HG03196 (cell line): ENCODE results near the gene LYSMD4.

Experiments used
- ATAC-seq: cut with Tn5 transposase; IDR thresholded peaks from one replicate; pipeline ENCODE4 v1.9.1; 2021; ENCODE audit not compliant: unreplicated experiment

Gene LYSMD4

GRCh38 chr15:99707473-99708270 lies 25.6 kb downstream of the LYSMD4 start:
- no peak for ATAC-seq

- ATAC-seq = no peak
Measured at GRCh38 chr15:99706557-99707303, 26.5 kb downstream of the LYSMD4 start.

GRCh38 chr15:99704444-99704838 lies 28.8 kb downstream of the LYSMD4 start:
- ATAC-seq = peak; percentile 70

GRCh38 chr15:99703603-99704443 lies 29.4 kb downstream of the LYSMD4 start:
- ATAC-seq = peak; percentile 60

GRCh38 chr15:99702895-99703602 lies 30.2 kb downstream of the LYSMD4 start:
- ATAC-seq = no peak

- no peak for ATAC-seq
Measured at GRCh38 chr15:99696096-99696495, 37.1 kb downstream of the LYSMD4 start.

GRCh38 chr15:99692825-99693224 lies 40.4 kb downstream of the LYSMD4 start:
- no peak for ATAC-seq

GRCh38 chr15:99686290-99686689 lies 46.9 kb downstream of the LYSMD4 start:
- no peak for ATAC-seq

- peak; percentile 53 for ATAC-seq
Measured at GRCh38 chr15:99683000-99683670, 50.1 kb downstream of the LYSMD4 start.

GRCh38 chr15:99682455-99682854 lies 50.8 kb downstream of the LYSMD4 start:
- no peak for ATAC-seq

- no peak for ATAC-seq
Measured at GRCh38 chr15:99681990-99682389, 51.2 kb downstream of the LYSMD4 start.

GRCh38 chr15:99680276-99680675 lies 53.0 kb downstream of the LYSMD4 start:
- ATAC-seq = no peak

- peak; percentile 83 for ATAC-seq
Measured at GRCh38 chr15:99677540-99678134, 55.6 kb downstream of the LYSMD4 start.
